ENCODE data around the gene ASB18. TPM values are rescaled to one million over a fixed set of nuclear protein-coding genes. Genes with fewer than 3 reads are reported as not detected.
"Not testable (repeated sequence)": the region's sequence is repeated elsewhere in the genome, so short reads cannot be mapped to it uniquely, and the experiment has no call there.

Gene ASB18
- total RNA-seq, 1 donor from 2014 or later, result not detected

DNA sequence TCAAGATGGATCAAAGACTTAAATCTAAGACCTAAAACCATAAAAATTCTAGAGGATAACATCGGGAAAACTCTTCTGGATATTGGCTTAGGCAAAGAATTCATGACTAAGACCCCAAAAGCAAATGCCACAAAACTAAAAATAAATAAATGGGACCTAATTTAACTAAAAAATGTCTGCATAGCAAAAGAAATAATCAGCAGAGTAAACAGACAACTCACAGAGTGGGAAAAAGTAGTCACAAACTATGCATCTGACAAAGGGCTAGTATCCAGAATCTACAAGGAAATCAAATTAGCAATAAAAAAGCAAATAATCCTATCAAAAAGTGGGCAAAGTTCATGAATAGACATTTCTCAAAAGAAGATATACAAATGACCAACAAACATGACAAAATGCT is 18.2 kb upstream of the ASB18 start:
- no peaks in the 10 kb centered on the region for H3K36me3 ChIP-seq
- H3K27ac ChIP-seq, result no peak overlapping the region
- ATAC-seq, result no peak
- no peak for TF ChIP-seq CTCF (IDR thresholded peaks at IDR 0.05)
- H3K27me3 ChIP-seq, result no peaks in the 10 kb centered on the region
- no peak overlapping the region for H3K4me3 ChIP-seq
- peaks cover 6% of the 10 kb centered on the region for H3K9me3 ChIP-seq
- no peak for DNase-seq
- H3K4me1 ChIP-seq, result no peaks in the 10 kb centered on the region
- intact Hi-C loops (cut with DNase I), result no loop called here

- no peak overlapping the region for H3K4me3 ChIP-seq
- TF ChIP-seq CTCF (IDR thresholded peaks at IDR 0.05), result no peak
- DNase-seq (no peak), ATAC-seq (no peak)
- H3K36me3 ChIP-seq, result no peaks in the 10 kb centered on the region
- intact Hi-C loops (cut with DNase I), result no loop called here
- H3K27ac ChIP-seq, result no peak overlapping the region
- peaks cover 6% of the 10 kb centered on the region for H3K9me3 ChIP-seq
- no peaks in the 10 kb centered on the region for H3K27me3 ChIP-seq
- H3K4me1 ChIP-seq, result no peaks in the 10 kb centered on the region
Measured at GRCh38 chr2:236281423-236281822, 17.2 kb upstream of the ASB18 start.

GRCh38 chr2:236273126-236273525 is 8.9 kb upstream of the ASB18 start:
- Histone ChIP-seq H3K9me3 (no peaks in the 10 kb centered on the region), H3K27ac (no peak overlapping the region), H3K27me3 (no peaks in the 10 kb centered on the region), H3K4me3 (no peak overlapping the region), H3K4me1 (no peaks in the 10 kb centered on the region), H3K36me3 (no peaks in the 10 kb centered on the region)
- intact Hi-C loops (cut with DNase I), result no loop called here
- DNase-seq (no peak), ATAC-seq (no peak)
- no peak for TF ChIP-seq CTCF (IDR thresholded peaks at IDR 0.05)

DNA sequence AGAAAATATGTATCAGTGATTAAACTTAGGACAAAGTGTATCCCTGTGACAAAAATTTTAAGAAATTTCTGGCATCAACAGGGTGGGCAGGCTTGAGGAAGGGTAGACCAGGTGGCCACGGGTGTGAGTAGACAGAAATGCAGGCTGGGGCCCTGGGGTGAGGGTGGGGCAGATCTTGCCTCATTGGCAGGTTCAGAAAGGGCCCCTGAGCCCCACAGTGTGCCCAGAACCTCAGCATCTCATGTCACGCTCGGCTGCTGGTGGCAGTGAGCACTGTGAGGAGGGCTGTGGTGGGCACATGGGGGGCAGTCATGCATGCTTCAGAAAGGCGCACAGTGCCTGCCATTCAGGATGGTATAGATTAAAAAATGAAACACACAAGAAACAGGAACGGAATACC is 7.6 kb upstream of the ASB18 start:
- DNase-seq (no peak), ATAC-seq (no peak)
- Histone ChIP-seq H3K9me3 (no peaks in the 10 kb centered on the region), H3K27ac (no peak overlapping the region), H3K4me3 (no peak overlapping the region), H3K4me1 (no peaks in the 10 kb centered on the region), H3K27me3 (no peaks in the 10 kb centered on the region), H3K36me3 (no peaks in the 10 kb centered on the region)
- TF ChIP-seq CTCF (IDR thresholded peaks at IDR 0.05), result no peak
- intact Hi-C loops (cut with DNase I), result no loop called here

GRCh38 chr2:236269876-236270275 is 5.7 kb upstream of the ASB18 start:
- not testable (repeated sequence) for DNase-seq, ATAC-seq

GRCh38 chr2:236265675-236266074 is 1.5 kb upstream of the ASB18 start:
- TF ChIP-seq CTCF (IDR thresholded peaks at IDR 0.05), result no peak
- H3K4me1 ChIP-seq, result no peaks in the 10 kb centered on the region
- no peaks in the 10 kb centered on the region for H3K9me3 ChIP-seq
- H3K27me3 ChIP-seq, result peaks cover 10% of the 10 kb centered on the region
- intact Hi-C loops (cut with DNase I), result no loop called here
- ATAC-seq, result no peak
- H3K4me3 ChIP-seq, result no peak overlapping the region
- no peaks in the 10 kb centered on the region for H3K36me3 ChIP-seq
- no peak for DNase-seq
- H3K27ac ChIP-seq, result no peak overlapping the region

More at GRCh38 chr2:236269876-236270275, 5.7 kb upstream of the ASB18 start:
- H3K9me3 ChIP-seq; H3K4me1 ChIP-seq; H3K27me3 ChIP-seq; intact Hi-C loops (cut with DNase I); H3K27ac ChIP-seq; H3K36me3 ChIP-seq; H3K4me3 ChIP-seq: not testable (repeated sequence)
